Left hindlimb (tissue), 1 donor: ENCODE results near the gene SHC2.
A peak's percentile ranks its signal among the peaks of the same experiment; 100 is the strongest.
"Not testable (repeated sequence)": the region's sequence is repeated elsewhere in the genome, so short reads cannot be mapped to it uniquely, and the experiment has no call there.

Source experiments
- DNase-seq: peaks from one replicate; pipeline ENCODE4 v3.0.0-alpha.2; 2018

Gene SHC2

GRCh38 chr19:492091-492531, 31.3 kb upstream of the SHC2 start:
- DNase-seq, result peak; percentile 22

GRCh38 chr19:491146-491741, 30.4 kb upstream of the SHC2 start:
- peak; percentile 37 for DNase-seq

GRCh38 chr19:489418-490196, 28.8 kb upstream of the SHC2 start:
- peak; percentile 67 for DNase-seq

GRCh38 chr19:488505-489417, 27.9 kb upstream of the SHC2 start:
- DNase-seq, result peak; percentile 96

GRCh38 chr19:485583-486236, 24.9 kb upstream of the SHC2 start:
- peak; percentile 28 for DNase-seq

- DNase-seq, result peak; percentile 25
These were observed 24.2 kb upstream of the SHC2 start for GRCh38 chr19:485077-485476.

- DNase-seq, result peak; percentile 18
These were observed 23.7 kb upstream of the SHC2 start for GRCh38 chr19:484494-484893.

GRCh38 chr19:483332-484072, 22.7 kb upstream of the SHC2 start:
- DNase-seq, result peak; percentile 22

- peak; percentile 18 for DNase-seq
These were observed 21.6 kb upstream of the SHC2 start for GRCh38 chr19:482186-483041.

- not testable (repeated sequence) for DNase-seq
These were observed 20.3 kb upstream of the SHC2 start for GRCh38 chr19:481100-481499.

- peak; percentile 73 for DNase-seq
These were observed 19.4 kb upstream of the SHC2 start for GRCh38 chr19:480016-480855.

GRCh38 chr19:478976-479375, 18.1 kb upstream of the SHC2 start:
- peak; percentile 23 for DNase-seq

- peak; percentile 28 for DNase-seq
These were observed 17.5 kb upstream of the SHC2 start for GRCh38 chr19:478236-478903.

- no peak for DNase-seq
These were observed 14.5 kb upstream of the SHC2 start for GRCh38 chr19:475360-475759.

- DNase-seq, result no peak
These were observed 13.6 kb upstream of the SHC2 start for GRCh38 chr19:474126-475078.

GRCh38 chr19:472005-472858, 11.4 kb upstream of the SHC2 start:
- no peak for DNase-seq

- no peak for DNase-seq
These were observed 9.9 kb upstream of the SHC2 start for GRCh38 chr19:470701-471100.
